ENCODE results near the gene CD248.

The CD248 gene

GRCh38 chr11:66318600-66318970, 1.7 kb upstream of the CD248 start:
- TF ChIP-seq EZH2 (IDR thresholded peaks at IDR 0.05; ENCODE audit: borderline replicate concordance, low read depth, low read length, severe bottlenecking), result no peak
- no peak for TF ChIP-seq CTCF (IDR thresholded peaks at IDR 0.05; ENCODE audit: borderline replicate concordance, extremely low read depth, low read length, poor library complexity, severe bottlenecking)
- peak overlapping the region; percentile 53 for H3K4me2 ChIP-seq (ENCODE audit: insufficient read depth, low read length)
- H3K27me3 ChIP-seq (ENCODE audit: insufficient read depth, low read length, poor library complexity), result no peaks in the 10 kb centered on the region
- H2AFZ ChIP-seq (ENCODE audit: low read depth, low read length), result peak overlapping the region; percentile 9
- peaks cover 38% of the 10 kb centered on the region for H3K4me1 ChIP-seq (ENCODE audit: insufficient read depth, low read length)
- H3K27ac ChIP-seq (ENCODE audit: low read length), result peak overlapping the region; percentile 99
- H3K4me3 ChIP-seq (ENCODE audit: low read depth in 1 of 2, low read length in 2 of 2), result peak overlapping the region in 1 of 2 experiments; percentile 41; a peak in 1 of 4 replicates
- no peaks in the 10 kb centered on the region for H3K79me2 ChIP-seq (ENCODE audit: insufficient read depth, low read length)
- 0 out of 2 replicates have a peak, but pooled peaks cover 2% of the 10 kb centered on the region for H4K20me1 ChIP-seq (ENCODE audit: insufficient read depth, low read length)
- no peaks in the 10 kb centered on the region for H3K36me3 ChIP-seq (ENCODE audit: insufficient read depth, low read length)
- DNase-seq, result no peak
- ATAC-seq (ENCODE audit: insufficient read depth, low read depth), result no peak
- no peaks in the 10 kb centered on the region for H3K9me3 ChIP-seq (ENCODE audit: insufficient read depth, low read length, severe bottlenecking)
- peak overlapping the region; percentile 47 for H3K9ac ChIP-seq (ENCODE audit: low read depth, low read length)

DNA sequence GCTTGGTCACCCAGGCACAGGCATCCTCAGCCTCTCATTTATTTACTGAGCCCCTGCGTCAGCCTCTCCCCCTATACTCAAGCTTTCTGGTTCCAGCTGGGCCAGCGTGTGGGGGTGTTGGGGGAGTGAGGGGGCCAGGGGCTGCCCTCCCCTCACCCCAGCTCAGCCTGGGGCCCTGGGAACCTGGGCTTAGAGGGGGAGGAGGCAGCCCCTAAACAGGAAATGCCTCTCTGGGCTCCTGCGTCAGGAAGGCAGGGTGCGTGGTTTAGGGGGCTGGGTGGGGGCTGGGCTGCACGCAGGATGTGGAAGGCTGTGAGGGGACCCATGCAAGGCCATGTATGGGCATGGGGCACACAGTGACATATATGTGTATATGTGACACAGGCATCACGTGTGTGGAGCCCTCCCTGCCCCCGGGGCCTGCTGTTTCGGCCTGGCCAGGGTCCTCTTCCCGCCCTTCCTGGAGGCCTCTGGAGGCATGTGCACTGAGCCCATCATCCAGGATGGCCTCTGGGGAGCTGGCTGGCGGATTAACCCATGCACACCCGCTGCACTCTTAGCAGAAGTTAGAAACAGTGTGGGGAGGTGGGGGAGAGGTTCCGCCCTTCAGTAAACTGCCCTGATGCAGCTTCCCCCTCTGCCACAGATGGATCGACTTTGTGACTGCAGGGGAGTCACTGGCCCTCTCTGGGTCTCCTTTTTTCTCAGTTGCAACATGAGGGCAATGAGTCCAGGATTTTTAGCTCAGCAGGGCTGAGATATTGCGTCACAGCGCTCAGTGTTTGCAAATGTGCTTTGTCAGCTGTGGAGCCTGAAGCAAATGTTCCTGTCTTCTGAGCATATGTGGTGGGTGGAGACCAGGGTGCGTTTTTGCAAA, 1.1 kb upstream of the CD248 start:
- 0 out of 2 replicates have a peak, but pooled peaks cover 2% of the 10 kb centered on the region for H4K20me1 ChIP-seq (ENCODE audit: insufficient read depth, low read length)
- peak overlapping the region; percentile 44 for H2AFZ ChIP-seq (ENCODE audit: low read depth, low read length)
- H3K36me3 ChIP-seq (ENCODE audit: insufficient read depth, low read length), result no peaks in the 10 kb centered on the region
- H3K9me3 ChIP-seq (ENCODE audit: insufficient read depth, low read length, severe bottlenecking), result no peaks in the 10 kb centered on the region
- peak overlapping the region; percentile 47 for H3K9ac ChIP-seq (ENCODE audit: low read depth, low read length)
- peak overlapping the region; percentile 53 for H3K4me2 ChIP-seq (ENCODE audit: insufficient read depth, low read length)
- H3K4me3 ChIP-seq (ENCODE audit: low read depth in 1 of 2, low read length in 2 of 2), result peak overlapping the region in 1 of 2 experiments; percentile 41; a peak in 2 of 4 replicates
- H3K79me2 ChIP-seq (ENCODE audit: insufficient read depth, low read length), result no peaks in the 10 kb centered on the region
- peak; percentile 88 for ATAC-seq (ENCODE audit: insufficient read depth, low read depth)
- peaks cover 45% of the 10 kb centered on the region for H3K4me1 ChIP-seq (ENCODE audit: insufficient read depth, low read length)
- peak overlapping the region; percentile 99 for H3K27ac ChIP-seq (ENCODE audit: low read length)
- no peaks in the 10 kb centered on the region for H3K27me3 ChIP-seq (ENCODE audit: insufficient read depth, low read length, poor library complexity)
- DNase-seq, result peak; percentile 94
- TF ChIP-seq CTCF (IDR thresholded peaks at IDR 0.05; ENCODE audit: borderline replicate concordance, extremely low read depth, low read length, poor library complexity, severe bottlenecking), result no peak
- no peak for TF ChIP-seq EZH2 (IDR thresholded peaks at IDR 0.05; ENCODE audit: borderline replicate concordance, low read depth, low read length, severe bottlenecking)

- no peak for TF ChIP-seq CTCF (IDR thresholded peaks at IDR 0.05; ENCODE audit: borderline replicate concordance, extremely low read depth, low read length, poor library complexity, severe bottlenecking)
- H3K9me3 ChIP-seq (ENCODE audit: insufficient read depth, low read length, severe bottlenecking), result no peaks in the 10 kb centered on the region
- H3K4me1 ChIP-seq (ENCODE audit: insufficient read depth, low read length), result peaks cover 49% of the 10 kb centered on the region
- H3K4me2 ChIP-seq (ENCODE audit: insufficient read depth, low read length), result peak overlapping the region; percentile 53
- peak; percentile 3; the same call in 1 of the 3 replicates for ATAC-seq (ENCODE audit: insufficient read depth, low read depth)
- H3K79me2 ChIP-seq (ENCODE audit: insufficient read depth, low read length), result no peaks in the 10 kb centered on the region
- H2AFZ ChIP-seq (ENCODE audit: low read depth, low read length), result peak overlapping the region; percentile 44; the same call in 1 of the 2 replicates
- peak overlapping the region; percentile 47 for H3K9ac ChIP-seq (ENCODE audit: low read depth, low read length)
- no peaks in the 10 kb centered on the region for H3K27me3 ChIP-seq (ENCODE audit: insufficient read depth, low read length, poor library complexity)
- H4K20me1 ChIP-seq (ENCODE audit: insufficient read depth, low read length), result 0 out of 2 replicates have a peak, but pooled peaks cover 2% of the 10 kb centered on the region
- peak overlapping the region; percentile 99 for H3K27ac ChIP-seq (ENCODE audit: low read length)
- peak overlapping the region in 1 of 2 experiments; percentile 33; a peak in 1 of 4 replicates for H3K4me3 ChIP-seq (ENCODE audit: low read depth in 1 of 2, low read length in 2 of 2)
- peak; percentile 59 for DNase-seq
- H3K36me3 ChIP-seq (ENCODE audit: insufficient read depth, low read length), result no peaks in the 10 kb centered on the region
Observed at GRCh38 chr11:66317322-66317722, 478 bp upstream of the CD248 start.

Data from DND-41 (cell line).